GM13976 (cell line): ENCODE results near the gene ENOX2.
"Not testable (repeated sequence)": the region's sequence is repeated elsewhere in the genome, so short reads cannot be mapped to it uniquely, and the experiment has no call there.

Experiments
- DNase-seq: peaks from one replicate; pipeline ENCODE4 v3.0.0; 2012; ENCODE audit warnings: low spot score
- CTCF ChIP-seq: IDR thresholded peaks from 2 replicates; pipeline ENCODE4 v1.5.1; 2012; ENCODE audit warnings: borderline replicate concordance, mild to moderate bottlenecking; ENCODE audit not compliant: insufficient read depth; ENCODE audit errors: extremely low read depth, missing control alignments, control extremely low read depth
- in situ Hi-C: fragments of 300-500 bp; cut with MboI; formaldehyde crosslinking; loops from one replicate; pipeline ENCODE4 v1.12.0; 2022; ENCODE audit warnings: low sequenced_read_pairs, mixed read lengths, inconsistent platforms; ENCODE audit not compliant: unreplicated experiment

ENOX2 gene

DNA sequence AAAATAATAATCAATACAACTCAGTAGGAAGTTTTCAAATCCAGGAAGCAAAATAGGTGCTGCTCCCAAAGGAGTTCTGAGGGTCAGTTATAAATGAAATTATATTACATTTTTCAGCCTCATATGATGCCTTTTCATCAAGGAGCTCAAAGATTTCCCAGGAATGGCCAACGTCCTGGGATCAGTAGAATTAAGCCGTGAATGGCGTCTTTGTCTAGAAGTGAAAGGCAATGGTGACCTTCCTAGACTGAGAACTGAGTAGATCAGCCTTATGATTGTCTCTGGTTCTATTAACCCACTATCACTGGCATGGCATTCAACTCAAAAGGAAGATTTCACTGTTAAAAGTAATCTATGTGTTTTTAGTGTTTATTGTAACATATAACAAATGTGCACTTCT lies 74.4 kb downstream of the ENOX2 start:
- DNase-seq: no peak
- in situ Hi-C loops: no loop called here

DNA sequence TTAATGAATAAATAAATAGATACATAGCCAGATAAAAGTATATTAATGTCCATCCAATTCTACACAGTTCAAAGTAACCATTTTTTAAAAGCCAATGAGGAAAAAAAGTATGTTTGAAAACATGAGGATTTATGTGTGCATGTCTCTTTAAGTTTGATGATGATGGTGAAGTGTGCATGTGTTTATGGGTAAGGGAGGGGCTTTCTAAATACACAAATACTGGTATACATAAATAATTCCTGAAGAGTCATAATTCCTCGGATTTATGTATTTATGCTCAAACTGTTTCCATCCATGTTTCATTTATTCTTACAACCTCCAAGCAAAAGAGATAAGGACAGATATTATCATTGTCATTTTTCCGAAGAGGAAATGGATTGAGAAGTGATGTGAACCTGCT lies 75.4 kb downstream of the ENOX2 start:
- no peak for DNase-seq
- TF ChIP-seq CTCF: no peak
- in situ Hi-C loops: no loop called here

More for the DNA sequence above, 74.4 kb downstream of the ENOX2 start:
- TF ChIP-seq CTCF: no peak

DNA sequence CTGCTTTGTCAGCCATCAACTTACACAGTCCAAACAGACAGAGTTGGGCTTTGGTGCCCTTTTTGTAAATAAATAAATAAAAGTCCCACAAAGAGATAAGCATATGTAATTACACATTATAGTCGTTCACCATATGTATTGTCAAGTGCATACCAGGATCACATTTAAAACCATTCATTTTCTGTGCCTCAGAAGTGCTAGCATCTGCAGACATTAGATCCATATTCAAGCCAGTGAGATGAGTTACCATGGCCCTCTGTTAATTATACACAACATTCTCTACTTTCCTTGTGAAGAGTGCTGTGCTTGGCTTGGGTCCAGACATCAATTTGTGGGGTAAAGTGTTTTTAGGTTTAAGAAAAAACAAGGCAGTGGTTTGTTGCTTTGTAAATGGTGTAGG lies 76.8 kb downstream of the ENOX2 start:
- DNase-seq: no peak
- in situ Hi-C loops: no loop called here
- no peak for TF ChIP-seq CTCF

DNA sequence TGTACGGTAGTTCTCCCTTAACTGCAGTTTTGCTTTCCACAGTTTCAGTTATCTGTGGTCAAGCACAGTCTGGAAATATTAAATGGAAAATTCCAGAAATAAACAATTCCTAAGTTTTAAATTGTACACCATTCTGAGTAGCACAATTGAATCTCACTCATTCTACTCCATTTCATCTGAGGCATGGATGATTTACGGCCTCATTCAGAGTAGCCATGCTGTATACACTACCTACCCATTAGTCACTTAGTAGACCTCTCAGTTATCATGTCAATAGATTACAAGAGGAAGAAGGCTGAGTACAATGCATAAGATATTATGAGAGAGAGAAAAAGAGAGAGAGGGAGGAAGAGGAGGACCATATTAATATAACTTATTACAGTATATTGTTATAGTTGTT lies 77.5 kb downstream of the ENOX2 start:
- in situ Hi-C loops: no loop called here
- TF ChIP-seq CTCF: no peak
- no peak for DNase-seq

GRCh38 chrX:130819367-130819766 lies 83.6 kb downstream of the ENOX2 start:
- in situ Hi-C loops, DNase-seq: not testable (repeated sequence)

GRCh38 chrX:130813932-130814331 lies 89.1 kb downstream of the ENOX2 start:
- in situ Hi-C loops, DNase-seq: not testable (repeated sequence)

DNA sequence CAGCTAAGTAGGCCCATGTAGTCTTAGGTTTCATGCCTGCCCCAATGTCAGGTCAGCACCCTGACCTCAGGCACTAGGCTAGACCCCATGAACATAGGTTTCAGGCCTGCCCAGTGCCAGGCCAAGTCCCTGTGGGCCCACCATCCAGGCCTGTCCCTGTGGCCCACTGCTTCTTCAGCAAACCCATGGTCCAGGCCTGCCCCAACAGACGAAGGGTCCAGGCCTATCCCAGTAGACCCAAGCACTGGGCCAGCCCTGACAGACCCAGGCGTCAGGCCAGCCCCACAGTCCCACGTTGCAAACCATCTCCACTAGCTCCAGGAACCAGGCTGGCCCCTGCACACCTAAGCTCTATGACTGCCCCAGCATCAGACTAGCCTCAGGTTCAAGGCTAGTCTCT lies 92.4 kb downstream of the ENOX2 start:
- no peak for TF ChIP-seq CTCF
- no peak for DNase-seq
- in situ Hi-C loops: no loop called here

- TF ChIP-seq CTCF: no peak
- in situ Hi-C loops: no loop called here
- no peak for DNase-seq
Measured at GRCh38 chrX:130805903-130806302, 97.1 kb downstream of the ENOX2 start.
